NCI-H2029 treated with DMSO at 0.1 percent for 48 hours (cell line): ENCODE results near the gene SPANXA1.
"Not testable (repeated sequence)": the region's sequence is repeated elsewhere in the genome, so short reads cannot be mapped to it uniquely, and the experiment has no call there.

Experiments
- DNase-seq: peaks from one replicate; lab custom pipeline; 2025; lab: John Stamatoyannopoulos, UW

Gene SPANXA1

DNA sequence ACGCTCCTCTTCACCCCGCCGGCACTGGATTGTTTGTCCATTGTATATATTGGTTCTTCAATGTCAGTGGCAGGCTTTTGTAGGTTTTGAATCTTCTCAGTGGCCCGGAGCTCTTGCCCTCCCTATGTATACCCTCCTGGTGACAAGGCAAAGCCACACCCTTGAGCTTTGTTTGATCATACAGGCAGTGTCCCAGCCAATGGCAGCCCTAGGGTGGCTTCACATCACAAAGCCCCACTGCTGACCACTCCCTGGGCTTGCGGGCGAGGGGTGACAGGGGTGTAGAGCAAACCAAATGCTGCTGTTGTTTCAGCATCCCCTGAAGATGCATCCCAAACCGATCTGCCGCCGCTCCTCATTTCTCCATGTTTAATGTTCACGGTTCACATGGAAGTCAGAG is at the start of gene SPANXA1:
TSS of gene SPANXA1 (minus strand) at position 101 of the 400 bp plus-strand sequence. CDS start at position 41, 60 bp downstream.
- DNase-seq, result not testable (repeated sequence)

- no peak for DNase-seq
Measured at GRCh38 chrX:141632124-141632523, 47.6 kb upstream of the SPANXA1 start.

DNA sequence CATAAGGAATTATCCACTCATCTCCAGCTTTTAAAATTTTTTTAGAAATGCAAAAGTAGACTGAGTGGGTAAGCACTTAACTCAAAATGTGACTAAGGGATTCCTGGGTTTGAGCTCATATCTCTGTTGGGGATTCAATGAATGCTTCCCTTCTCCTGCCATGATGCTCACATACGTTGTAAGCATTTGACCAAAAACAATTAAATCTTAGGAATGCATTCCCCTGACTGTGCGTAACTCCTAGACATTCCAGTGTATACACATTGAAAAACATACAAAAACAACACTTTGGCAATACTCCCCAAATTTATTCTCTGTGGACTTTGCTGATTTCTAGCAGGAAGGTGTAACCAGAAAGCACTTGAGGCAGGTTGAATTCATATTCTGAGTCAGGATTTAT is 34.8 kb upstream of the SPANXA1 start:
- no peak for DNase-seq

DNA sequence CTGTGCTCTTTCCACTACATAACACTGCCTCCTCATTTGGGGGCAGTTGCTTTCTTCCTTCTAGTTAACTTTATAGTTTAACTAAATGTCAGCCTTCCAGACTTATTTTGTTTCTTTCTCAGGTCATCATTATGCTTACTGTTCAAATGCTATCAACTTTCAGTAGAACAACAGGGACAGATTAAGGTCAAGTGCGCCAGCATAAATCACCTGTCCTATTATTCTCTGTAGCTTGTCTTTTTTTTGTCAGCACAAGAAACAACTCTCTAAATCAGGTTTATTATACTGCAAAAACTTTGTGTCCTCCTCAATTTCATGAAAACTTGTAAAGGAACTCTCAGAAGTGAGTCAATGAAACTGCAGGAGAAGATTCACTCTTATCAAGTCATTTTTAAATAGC is 24.6 kb upstream of the SPANXA1 start:
- no peak for DNase-seq

- DNase-seq, result not testable (repeated sequence)
Measured at GRCh38 chrX:141589408-141589807, 4.9 kb upstream of the SPANXA1 start, which contains the start of gene SPANXA2. Gene SPANXA2, plus strand, starts transcription at chrX:141589708. Its CDS starts 60 bp downstream, at chrX:141589768.

DNA sequence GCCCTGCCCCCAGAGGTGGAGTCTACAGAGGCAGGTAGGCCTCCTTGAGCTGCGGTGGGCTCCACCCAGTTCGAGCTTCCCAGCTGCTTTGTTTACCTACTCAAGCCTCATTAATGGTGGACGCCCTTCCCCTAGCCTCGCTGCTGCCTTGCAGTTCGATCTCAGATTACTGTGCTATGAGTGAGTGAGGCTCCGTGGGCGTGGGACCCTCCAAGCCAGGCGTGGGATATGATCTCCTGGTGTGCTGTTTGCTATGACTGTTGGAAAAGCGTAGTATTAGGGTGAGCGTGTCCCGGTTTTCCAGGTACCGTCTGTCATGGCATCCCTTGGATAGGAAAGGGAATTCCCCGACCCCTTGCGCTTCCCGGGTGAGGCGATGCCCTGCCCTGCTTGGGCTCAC is 42.0 kb downstream of the SPANXA1 start:
- DNase-seq, result not testable (repeated sequence)
